ENCODE measurements around the gene UMPS.

- TF ChIP-seq CTCF (IDR thresholded peaks at IDR 0.05; ENCODE audit: low read length) (no peak), EZH2 (optimal IDR thresholded peaks at IDR 0.05; ENCODE audit: low read depth, low read length) (no peak)
These were observed 67.2 kb downstream of the UMPS start for GRCh38 chr3:124797426-124797945.

Measured in MM.1S (cell line).